Endothelial cell of umbilical vein (primary cell): ENCODE measurements around the gene CYP39A1. TPM values are rescaled to one million over a fixed set of nuclear protein-coding genes. Genes with fewer than 3 reads are reported as not detected.

Experiments used
- BruUV-seq: library from RNA; stranded (reverse); fragments of 400-500 nt; replicated peaks from 2 replicates; lab custom pipeline; 2021; lab: Mats Ljungman, UMichigan
- CTCF ChIA-PET: fragments of 300-600, 350-600 bp; sonication (Branson Sonifier 250); formaldehyde crosslinking; loops from one replicate; lab custom pipeline; 2021; ENCODE audit warnings: antibody characterized with exemption, inconsistent platforms; lab: Charles Lee
- POLR2A ChIA-PET: fragments of 300-600, 350-600 bp; sonication (Branson Sonifier 250); formaldehyde crosslinking; loops from one replicate; lab custom pipeline; 2021; ENCODE audit warnings: antibody characterized with exemption, inconsistent platforms; lab: Charles Lee
- DNase-seq: peaks from one replicate; pipeline ENCODE4 v3.0.0-alpha.2; 2011; ENCODE audit warnings: low read depth, low spot score
- FAIRE-seq: peaks from 2 replicates; lab custom pipeline; 2011; peaks lifted over from hg19 to GRCh38; lab: Jason Lieb, UNC
- H2AFZ ChIP-seq: 2 replicates; pipeline ENCODE4 v1.6.0; 2012; ENCODE audit warnings: low read depth, low read length, control low read depth, inconsistent platforms
- H3K27ac ChIP-seq: 2 replicates; pipeline ENCODE4 v1.5.1; 2011; ENCODE audit warnings: low read depth, mild to moderate bottlenecking, control low read depth, low read length, moderate library complexity; ENCODE audit not compliant: insufficient read depth
- H3K27me3 ChIP-seq, 2 experiments: 2 replicates each; pipeline versions ENCODE4 v1.6.0 to v1.6.1; 2011; ENCODE audit warnings: low read length in 2 of 2, mixed read lengths in 1 of 2; ENCODE audit not compliant: control insufficient read depth in 2 of 2, insufficient read depth in 2 of 2
- H3K36me3 ChIP-seq, 2 experiments: 2 replicates in 1 of 2; 3 replicates in 1 of 2; pipeline ENCODE4 v1.5.1; 2011; ENCODE audit warnings: low read length in 2 of 2, mild to moderate bottlenecking in 1 of 2, moderate library complexity in 1 of 2; ENCODE audit not compliant: control insufficient read depth in 2 of 2, insufficient read depth in 2 of 2; ENCODE audit errors: extremely low read depth in 1 of 2
- H3K4me1 ChIP-seq: 3 replicates; pipeline ENCODE4 v1.5.1; 2011; ENCODE audit warnings: mild to moderate bottlenecking, low read length; ENCODE audit not compliant: control insufficient read depth, insufficient read depth; ENCODE audit errors: extremely low read depth
- H3K4me2 ChIP-seq: 2 replicates; pipeline ENCODE4 v1.6.1; 2011; ENCODE audit warnings: low read length, control low read depth, mixed read lengths; ENCODE audit not compliant: insufficient read depth
- H3K4me3 ChIP-seq, 3 experiments: fragments of 200-600 bp in 1 of 3; sonication (generic), shearing (Covaris generic) in 1 of 3; replicated peaks in 1 of 3; 2 replicates each; pipeline ENCODE4 v1.5.1; 2011 to 2016; ENCODE audit warnings: control low read depth in 3 of 3, low read length in 3 of 3, mild to moderate bottlenecking in 2 of 3, inconsistent platforms in 1 of 3, low read depth in 1 of 3, moderate library complexity in 1 of 3; ENCODE audit not compliant: insufficient read depth in 1 of 3
- H3K79me2 ChIP-seq: 2 replicates; pipeline ENCODE4 v1.6.0; 2012; ENCODE audit warnings: low read length, inconsistent platforms; ENCODE audit not compliant: control insufficient read depth, insufficient read depth
- H3K9ac ChIP-seq: replicated peaks from 2 replicates; pipeline ENCODE3; 2011; ENCODE audit warnings: low read length, control low read depth; ENCODE audit not compliant: insufficient read depth; ENCODE audit errors: extremely low read depth
- H3K9me1 ChIP-seq: replicated peaks from 3 replicates; pipeline ENCODE4 v1.6.0; 2011; ENCODE audit warnings: mild to moderate bottlenecking, low read length; ENCODE audit not compliant: control insufficient read depth, insufficient read depth; ENCODE audit errors: extremely low read depth
- H3K9me3 ChIP-seq: replicated peaks from 2 replicates; pipeline ENCODE4 v1.5.1; 2012; ENCODE audit warnings: low read length, inconsistent platforms; ENCODE audit not compliant: control insufficient read depth, insufficient read depth
- H4K20me1 ChIP-seq: replicated peaks from 2 replicates; pipeline ENCODE3; 2011; ENCODE audit warnings: mild to moderate bottlenecking, low read length; ENCODE audit not compliant: control insufficient read depth, insufficient read depth; ENCODE audit errors: extremely low read depth
- EZH2 ChIP-seq: IDR thresholded peaks from 2 replicates; pipeline ENCODE4 v1.6.1; 2012; ENCODE audit warnings: borderline replicate concordance, low read depth, mild to moderate bottlenecking, moderate library complexity, low read length, inconsistent platforms; ENCODE audit not compliant: severe bottlenecking
- FOS ChIP-seq: IDR thresholded peaks from 2 replicates; pipeline ENCODE4 v1.6.1; 2011; ENCODE audit warnings: mild to moderate bottlenecking, low read length, moderate library complexity, borderline replicate concordance; ENCODE audit not compliant: insufficient read depth
- GATA2 ChIP-seq: IDR thresholded peaks from 2 replicates; pipeline ENCODE4 v1.7.0; 2011; ENCODE audit warnings: low read depth, mild to moderate bottlenecking, moderate library complexity, mixed read lengths, low read length; ENCODE audit not compliant: insufficient read length, insufficient read depth
- JUN ChIP-seq: IDR thresholded peaks from 2 replicates; pipeline ENCODE4 v1.6.1; 2011; ENCODE audit warnings: borderline replicate concordance, low read depth; ENCODE audit not compliant: insufficient read length, insufficient read depth
- MYC ChIP-seq: IDR thresholded peaks from one replicate; pipeline ENCODE4 v1.6.1; 2011; ENCODE audit warnings: mild to moderate bottlenecking, low read depth, low read length
- POLR2A ChIP-seq: IDR thresholded peaks from 2 replicates; pipeline ENCODE4 v1.6.1; 2012; ENCODE audit warnings: low read depth, mild to moderate bottlenecking, control low read depth, low read length
- POLR2AphosphoS5 ChIP-seq: IDR thresholded peaks from 2 replicates; pipeline ENCODE4 v1.6.1; 2012; ENCODE audit warnings: low read depth, mild to moderate bottlenecking, control low read depth, low read length, moderate library complexity; ENCODE audit not compliant: insufficient read depth
- dilution Hi-C: fragments of 300-500 bp; cut with MboI; formaldehyde crosslinking; loops from one replicate; pipeline ENCODE4 v1.15.0; 2019; ENCODE audit warnings: low sequenced_read_pairs; ENCODE audit not compliant: extremely low pct_ligation_motif_present
- intact Hi-C: fragments of 100-400 bp; cut with micrococcal nuclease; formaldehyde crosslinking; loops from one replicate; pipeline ENCODE4 v1.10.0; 2022
- polyA plus RNA-seq, 4 experiments: library from polyadenylated mRNA; depleted of rRNA in 3 of 4; stranded (reverse) in 3 of 4; unstranded in 1 of 4; fragments of >200 nt; gene quantifications; 2 replicates each; pipeline versions ENCODE4 v1.2.1 to v1.2.3, GENCODE V29; 2011 to 2012; ENCODE audit warnings: missing spikeins in 1 of 4
- total RNA-seq: library from RNA; stranded (reverse); gene quantifications from 2 replicates; pipeline ENCODE4 v1.2.3, GENCODE V29; 2021
- TF ChIP-seq, protein P1 (sequence below), 2 donors: IDR thresholded peaks; 1 replicate in 1 of 2; 2 replicates in 1 of 2; pipeline ENCODE4 v1.5.1; 2011; ENCODE audit warnings: low read length in 2 of 2, mild to moderate bottlenecking in 2 of 2, moderate library complexity in 2 of 2, control low read depth in 1 of 2, inconsistent platforms in 1 of 2, low read depth in 1 of 2; ENCODE audit not compliant: insufficient read depth in 1 of 2; ENCODE audit errors: extremely low read depth in 1 of 2
- TF ChIP-seq, protein P2 (sequence below): IDR thresholded peaks from 2 replicates; pipeline ENCODE4 v1.6.1; 2011; ENCODE audit not compliant: insufficient read depth, insufficient read length

Gene CYP39A1
- total and polyA plus RNA-seq, 2 donors (not counting 3 experiments of a cell fraction or from before 2014, with no cell fraction given), result not detected

DNA sequence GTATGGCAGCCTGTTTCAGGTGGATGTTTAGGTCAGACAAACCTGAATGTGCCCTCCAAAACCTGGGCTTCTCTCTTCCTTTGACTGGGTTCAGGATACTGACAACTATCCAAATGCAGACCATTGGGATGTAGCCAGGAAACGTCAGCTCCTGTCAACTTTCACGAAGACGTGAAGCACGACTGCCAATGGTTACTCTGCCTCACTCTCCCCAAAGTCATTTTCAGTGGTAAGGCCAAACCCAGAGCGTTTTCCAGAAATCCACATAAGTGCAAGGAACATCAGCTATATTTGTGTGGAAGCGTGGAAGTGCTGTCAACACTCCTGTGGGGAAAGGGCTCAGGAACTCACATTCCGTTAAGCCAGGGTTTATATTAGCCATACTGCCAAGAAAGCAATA lies 141.3 kb downstream of the CYP39A1 start:
- Histone ChIP-seq H3K27ac (no peak overlapping the region), H2AFZ (no peak overlapping the region), H3K9me1 (no peaks in the 10 kb centered on the region), H3K27me3 (peaks cover 2 to 4% of the 10 kb centered on the region in 2 experiments), H3K4me3 (no peak overlapping the region), H3K4me1 (no peaks in the 10 kb centered on the region), H4K20me1 (no peaks in the 10 kb centered on the region), H3K36me3 (no peaks in the 10 kb centered on the region), H3K79me2 (no peaks in the 10 kb centered on the region), H3K9me3 (no peaks in the 10 kb centered on the region), H3K4me2 (no peak overlapping the region), H3K9ac (no peak overlapping the region)
- no peak for TF ChIP-seq EZH2
- no peak for TF ChIP-seq POLR2AphosphoS5
- TF ChIP-seq MYC, result no peak
- no peak for TF ChIP-seq JUN
- no peak for TF ChIP-seq FOS
- TF ChIP-seq POLR2A, result no peak
- ChIA-PET POLR2A (no interaction called here), CTCF (no interaction called here)
- FAIRE-seq (no peak), DNase-seq (no peak)
- BruUV-seq, result no TSS peak
- intact Hi-C loops (no loop called here), dilution Hi-C loops (no loop called here)

DNA sequence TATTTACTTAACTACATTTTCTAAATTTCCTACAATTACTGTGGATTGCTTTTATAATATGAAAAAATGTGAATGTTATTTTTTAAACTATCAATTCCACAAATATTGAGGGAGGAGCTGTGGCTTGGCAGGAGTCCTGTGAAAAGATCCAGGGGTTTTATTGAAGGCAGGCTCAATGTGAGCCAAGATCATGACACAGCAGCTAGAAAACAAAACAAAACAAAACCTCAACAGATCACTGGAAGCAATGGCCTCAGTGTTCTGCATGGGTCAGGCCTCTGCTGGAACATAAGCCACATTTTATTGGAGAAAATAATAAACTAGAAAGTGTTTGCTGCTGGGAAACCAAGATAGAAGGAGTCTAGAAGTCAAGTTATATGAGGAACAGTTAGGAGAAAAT lies 142.0 kb downstream of the CYP39A1 start:
- no peak overlapping the region for H3K27ac ChIP-seq
- POLR2A ChIA-PET, result interaction anchor here (0.6 kb wide), 1 partner anchor 125 kb away, joined by 11 read pairs; no protein-coding TSS in a partner anchor
- no peak overlapping the region for H3K4me3 ChIP-seq
- H2AFZ ChIP-seq, result no peak overlapping the region
- dilution Hi-C loops (no loop called here), intact Hi-C loops (no loop called here)
- DNase-seq (no peak), FAIRE-seq (no peak)
- no peaks in the 10 kb centered on the region for H3K9me3 ChIP-seq
- H3K4me1 ChIP-seq, result no peaks in the 10 kb centered on the region
- H3K36me3 ChIP-seq, result no peaks in the 10 kb centered on the region
- H3K79me2 ChIP-seq, result no peaks in the 10 kb centered on the region
- H3K9ac ChIP-seq, result no peak overlapping the region
- H3K27me3 ChIP-seq, result peaks cover 2 to 4% of the 10 kb centered on the region in 2 experiments
- H4K20me1 ChIP-seq, result no peaks in the 10 kb centered on the region
- CTCF ChIA-PET, result no interaction called here
- no peak overlapping the region for H3K4me2 ChIP-seq
- H3K9me1 ChIP-seq, result no peaks in the 10 kb centered on the region
- TF ChIP-seq GATA2 (no peak), FOS (no peak), POLR2AphosphoS5 (no peak), MYC (no peak), POLR2A (no peak), JUN (no peak), EZH2 (no peak)
- TF ChIP-seq, protein P1, sequence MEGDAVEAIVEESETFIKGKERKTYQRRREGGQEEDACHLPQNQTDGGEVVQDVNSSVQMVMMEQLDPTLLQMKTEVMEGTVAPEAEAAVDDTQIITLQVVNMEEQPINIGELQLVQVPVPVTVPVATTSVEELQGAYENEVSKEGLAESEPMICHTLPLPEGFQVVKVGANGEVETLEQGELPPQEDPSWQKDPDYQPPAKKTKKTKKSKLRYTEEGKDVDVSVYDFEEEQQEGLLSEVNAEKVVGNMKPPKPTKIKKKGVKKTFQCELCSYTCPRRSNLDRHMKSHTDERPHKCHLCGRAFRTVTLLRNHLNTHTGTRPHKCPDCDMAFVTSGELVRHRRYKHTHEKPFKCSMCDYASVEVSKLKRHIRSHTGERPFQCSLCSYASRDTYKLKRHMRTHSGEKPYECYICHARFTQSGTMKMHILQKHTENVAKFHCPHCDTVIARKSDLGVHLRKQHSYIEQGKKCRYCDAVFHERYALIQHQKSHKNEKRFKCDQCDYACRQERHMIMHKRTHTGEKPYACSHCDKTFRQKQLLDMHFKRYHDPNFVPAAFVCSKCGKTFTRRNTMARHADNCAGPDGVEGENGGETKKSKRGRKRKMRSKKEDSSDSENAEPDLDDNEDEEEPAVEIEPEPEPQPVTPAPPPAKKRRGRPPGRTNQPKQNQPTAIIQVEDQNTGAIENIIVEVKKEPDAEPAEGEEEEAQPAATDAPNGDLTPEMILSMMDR (IDR thresholded peaks at IDR 0.05; ENCODE audit: extremely low read depth in 1 of 2, insufficient read depth in 1 of 2, low read depth in 1 of 2, low read length in 2 of 2), result no peak
- TF ChIP-seq, protein P2, sequence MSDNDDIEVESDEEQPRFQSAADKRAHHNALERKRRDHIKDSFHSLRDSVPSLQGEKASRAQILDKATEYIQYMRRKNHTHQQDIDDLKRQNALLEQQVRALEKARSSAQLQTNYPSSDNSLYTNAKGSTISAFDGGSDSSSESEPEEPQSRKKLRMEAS, result no peak
- BruUV-seq, result no TSS peak
